Muscle of back (tissue), 11 donors: ENCODE measurements around the gene POLR2E. TPM values are rescaled to one million over a fixed set of nuclear protein-coding genes. Genes with fewer than 3 reads are reported as not detected.

ENCODE experiments used
- DNase-seq, 3 donors: peaks; one replicate each; pipeline versions ENCODE4 v3.0.0 to v3.0.0-alpha.2; 2013
- polyA plus RNA-seq, 10 donors: library from polyadenylated mRNA; unstranded; fragments of 120-200 nt; gene quantifications; one replicate each; pipeline ENCODE4 v1.2.1, GENCODE V29; 2013; ENCODE audit not compliant: insufficient read length in 10 of 10

Gene POLR2E
- polyA plus RNA-seq, 10 donors = 81.8 to 145 (median 110) TPM

- DNase-seq = no peak
These were observed 28.3 kb downstream of the POLR2E start, which contains the start of gene ARHGAP45 for GRCh38 chr19:1066748-1067340. TSS of gene ARHGAP45 (plus strand) at chr19:1067167. CDS start at chr19:1067406, 239 bp downstream.

DNA sequence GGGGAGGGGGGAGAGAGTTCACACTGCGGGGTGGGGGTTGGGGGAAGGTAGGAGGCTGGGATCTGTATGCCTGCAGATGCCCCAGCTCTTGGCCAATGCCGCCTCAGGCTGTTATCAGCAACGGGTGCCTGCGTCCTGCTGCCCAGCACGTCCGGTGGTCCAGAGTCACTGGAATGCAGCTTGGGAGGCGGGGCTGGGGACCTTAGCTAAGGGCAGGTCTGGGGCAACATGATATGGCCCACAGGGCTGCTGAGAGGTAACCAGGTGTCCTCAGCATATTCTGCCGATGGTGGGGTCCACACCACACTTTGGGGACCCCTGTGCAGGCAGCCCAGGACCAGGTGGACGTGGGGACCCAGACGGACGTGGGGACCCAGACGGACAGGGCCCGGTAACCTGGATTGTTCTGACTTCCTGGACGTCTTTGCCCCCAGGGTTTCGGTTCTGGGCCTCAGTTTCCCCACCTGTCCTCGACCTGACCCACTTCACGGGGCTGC is 28.9 kb downstream of the POLR2E start:
- no peak for DNase-seq

DNA sequence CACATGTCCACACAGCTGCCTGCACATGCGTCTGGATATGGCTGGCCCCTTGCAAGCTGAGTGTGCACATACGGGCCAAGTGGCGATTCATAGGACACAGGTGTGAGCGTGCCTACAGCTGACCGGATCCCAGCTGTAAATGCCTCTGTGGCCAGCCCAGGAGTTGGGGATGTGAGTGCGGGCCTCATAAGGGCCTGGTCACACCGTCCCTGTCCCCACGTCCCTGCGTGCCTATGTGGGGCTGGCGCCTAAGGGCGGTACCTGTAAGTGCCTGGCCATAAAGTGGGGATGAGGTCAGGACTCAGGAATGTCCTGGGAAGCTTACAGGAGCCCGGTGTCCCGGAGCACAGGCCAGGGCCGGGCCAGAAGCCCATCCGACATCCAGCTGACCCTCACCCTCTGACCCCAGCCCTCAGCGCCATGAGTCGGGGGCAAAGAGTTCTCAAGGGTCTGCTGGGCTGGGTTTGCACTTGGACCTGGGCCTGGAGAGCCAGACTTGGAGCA is 29.5 kb downstream of the POLR2E start:
- no peak for DNase-seq

DNA sequence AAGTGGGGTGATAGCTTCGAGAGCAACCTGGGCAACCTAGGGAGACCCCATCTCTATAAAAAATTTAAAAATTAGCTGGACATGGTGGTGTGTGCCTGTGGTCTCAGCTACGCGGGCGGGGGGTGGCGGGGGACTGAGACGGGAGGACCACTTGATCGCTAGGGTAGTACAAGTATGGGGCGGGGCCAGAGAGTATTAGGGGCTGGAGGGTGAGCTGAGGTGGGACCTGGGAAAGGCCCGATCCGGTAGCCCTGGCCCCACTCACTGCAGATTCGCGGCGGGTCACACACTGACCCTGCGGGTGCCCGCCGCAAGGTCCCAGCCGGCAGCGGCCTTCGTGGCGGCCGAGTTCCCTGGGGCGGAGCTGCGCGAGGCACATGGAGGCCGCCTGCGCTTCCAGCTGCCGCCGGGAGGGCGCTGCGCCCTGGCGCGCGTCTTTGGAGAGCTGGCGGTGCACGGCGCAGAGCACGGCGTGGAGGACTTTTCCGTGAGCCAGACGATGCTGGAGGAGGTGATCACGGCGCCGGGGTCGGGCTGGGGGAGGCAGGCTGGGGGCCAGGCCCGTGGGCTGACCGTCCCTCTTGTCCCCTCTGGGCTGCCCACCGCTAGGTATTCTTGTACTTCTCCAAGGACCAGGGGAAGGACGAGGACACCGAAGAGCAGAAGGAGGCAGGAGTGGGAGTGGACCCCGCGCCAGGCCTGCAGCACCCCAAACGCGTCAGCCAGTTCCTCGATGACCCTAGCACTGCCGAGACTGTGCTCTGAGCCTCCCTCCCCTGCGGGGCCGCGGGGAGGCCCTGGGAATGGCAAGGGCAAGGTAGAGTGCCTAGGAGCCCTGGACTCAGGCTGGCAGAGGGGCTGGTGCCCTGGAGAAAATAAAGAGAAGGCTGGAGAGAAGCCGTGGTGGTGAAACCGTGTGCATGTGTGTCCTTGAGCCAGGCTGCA is 30.2 kb downstream of the POLR2E start:
- peak in 2 of 3 donors; percentile 77 to 85 for DNase-seq

- DNase-seq = no peak
These were observed 31.1 kb downstream of the POLR2E start for GRCh38 chr19:1063909-1064660.

DNA sequence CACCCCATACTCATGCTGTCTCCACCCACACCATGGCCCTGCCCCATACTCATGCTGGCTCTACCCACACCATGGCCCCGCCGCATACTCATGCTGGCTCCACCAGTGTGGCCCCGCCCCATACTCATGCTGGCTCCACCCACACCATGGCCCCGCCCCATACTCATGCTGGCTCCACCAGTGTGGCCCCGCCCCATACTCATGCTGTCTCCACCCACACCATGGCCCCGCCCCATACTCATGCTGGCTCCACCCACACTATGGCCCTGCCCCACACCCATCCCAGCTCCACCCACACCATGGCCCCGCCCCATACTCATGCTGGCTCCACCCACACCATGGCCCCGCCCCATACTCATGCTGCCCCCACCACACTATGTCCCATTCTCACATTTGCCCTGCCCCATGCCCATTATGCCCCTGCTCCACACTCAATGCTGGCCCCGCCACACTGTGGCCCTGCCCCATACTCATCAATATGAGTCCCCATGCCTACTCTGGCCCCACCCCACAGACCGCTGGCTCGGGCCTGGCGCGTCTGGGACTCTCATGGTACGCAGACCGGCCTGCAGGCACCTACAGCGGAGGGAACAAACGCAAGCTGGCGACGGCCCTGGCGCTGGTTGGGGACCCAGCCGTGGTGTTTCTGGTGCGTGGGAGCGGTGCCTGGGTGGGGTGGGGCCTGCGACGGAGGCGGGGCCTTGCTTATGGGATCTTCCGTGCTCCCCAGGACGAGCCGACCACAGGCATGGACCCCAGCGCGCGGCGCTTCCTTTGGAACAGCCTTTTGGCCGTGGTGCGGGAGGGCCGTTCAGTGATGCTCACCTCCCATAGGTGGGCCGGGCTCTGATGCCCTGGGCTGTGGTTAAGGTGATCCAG is 31.9 kb downstream of the POLR2E start:
- no peak for DNase-seq

DNA sequence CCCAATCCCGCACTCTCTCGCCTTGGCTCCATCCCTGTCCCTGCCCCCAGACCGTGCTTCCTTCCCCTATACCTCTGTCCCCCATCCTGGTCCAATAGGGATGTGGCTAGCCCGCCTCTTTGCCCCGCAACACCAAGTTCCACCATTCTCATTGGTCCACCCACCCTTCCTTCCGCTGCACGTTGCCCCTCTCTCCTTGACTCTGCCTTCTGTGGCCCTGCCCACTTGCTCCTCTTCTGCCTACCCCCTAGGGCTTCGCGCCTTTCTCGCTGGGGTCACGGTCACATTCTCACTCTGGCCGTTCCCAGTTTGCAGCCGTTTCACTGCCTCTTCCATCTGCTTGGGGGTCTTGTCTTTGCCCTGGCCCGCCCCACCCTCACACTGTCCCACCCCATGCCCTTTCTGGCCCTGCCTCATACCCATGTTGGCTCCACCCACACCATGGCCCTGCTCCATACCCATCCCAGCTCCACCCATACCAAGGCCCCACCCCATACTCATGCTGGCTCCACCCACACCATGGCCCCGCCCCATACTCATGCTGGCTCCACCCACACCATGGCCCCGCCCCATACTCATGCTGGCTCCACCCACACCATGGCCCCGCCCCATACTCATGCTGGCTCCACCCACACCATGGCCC is 32.7 kb downstream of the POLR2E start:
- DNase-seq = no peak

DNA sequence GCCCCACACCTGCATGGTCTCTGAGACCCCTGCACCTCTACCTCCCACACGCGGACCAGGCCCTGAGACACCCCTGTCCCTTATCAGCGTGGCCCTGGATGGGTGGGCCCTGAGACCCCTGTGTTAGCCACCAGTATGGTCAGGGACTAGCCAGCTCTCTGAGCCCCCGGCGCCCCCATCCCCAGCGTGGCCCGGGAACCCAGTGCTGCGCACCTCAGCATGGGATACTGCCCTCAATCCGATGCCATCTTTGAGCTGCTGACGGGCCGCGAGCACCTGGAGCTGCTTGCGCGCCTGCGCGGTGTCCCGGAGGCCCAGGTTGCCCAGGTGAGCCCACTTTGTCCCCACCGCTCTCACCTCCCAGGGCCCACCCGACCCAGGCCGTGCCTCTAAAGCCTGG is 33.2 kb downstream of the POLR2E start:
- DNase-seq = no peak

DNA sequence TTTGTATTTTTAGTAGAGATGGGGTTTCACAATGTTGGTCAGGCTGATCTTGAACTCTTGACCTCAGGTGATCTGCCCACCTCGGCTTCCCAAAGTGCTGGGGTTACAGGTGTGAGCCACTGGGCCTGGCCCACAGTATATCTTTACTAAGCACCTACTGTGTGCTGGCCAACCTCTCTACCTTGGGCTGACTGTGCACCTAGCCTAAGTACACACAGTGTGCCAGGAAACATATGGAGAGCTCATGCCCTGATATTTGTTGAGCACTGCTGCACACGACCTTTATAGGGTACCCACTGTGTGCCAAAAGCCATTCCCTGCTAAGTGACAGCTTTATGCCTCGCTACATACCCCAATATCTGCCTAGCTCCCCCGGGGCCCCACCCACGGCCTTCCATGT is 34.5 kb downstream of the POLR2E start:
- no peak for DNase-seq

DNA sequence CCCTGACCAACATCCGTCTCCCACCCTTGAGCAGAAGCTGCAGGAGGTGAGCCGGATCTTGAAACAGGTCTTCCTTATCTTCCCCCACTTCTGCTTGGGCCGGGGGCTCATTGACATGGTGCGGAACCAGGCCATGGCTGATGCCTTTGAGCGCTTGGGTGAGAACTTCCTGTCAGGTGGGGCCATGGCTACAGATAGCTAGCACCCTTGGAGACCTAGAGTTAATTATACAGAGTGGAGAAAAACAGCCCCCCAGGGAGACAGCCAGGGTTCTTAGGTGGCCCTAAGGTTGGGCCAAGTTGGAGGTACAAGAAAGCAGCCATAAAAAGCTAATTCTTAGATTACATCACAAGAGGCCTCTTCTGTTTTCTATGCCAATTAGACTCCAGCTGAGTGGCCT is 37.1 kb downstream of the POLR2E start:
- no peak for DNase-seq

DNA sequence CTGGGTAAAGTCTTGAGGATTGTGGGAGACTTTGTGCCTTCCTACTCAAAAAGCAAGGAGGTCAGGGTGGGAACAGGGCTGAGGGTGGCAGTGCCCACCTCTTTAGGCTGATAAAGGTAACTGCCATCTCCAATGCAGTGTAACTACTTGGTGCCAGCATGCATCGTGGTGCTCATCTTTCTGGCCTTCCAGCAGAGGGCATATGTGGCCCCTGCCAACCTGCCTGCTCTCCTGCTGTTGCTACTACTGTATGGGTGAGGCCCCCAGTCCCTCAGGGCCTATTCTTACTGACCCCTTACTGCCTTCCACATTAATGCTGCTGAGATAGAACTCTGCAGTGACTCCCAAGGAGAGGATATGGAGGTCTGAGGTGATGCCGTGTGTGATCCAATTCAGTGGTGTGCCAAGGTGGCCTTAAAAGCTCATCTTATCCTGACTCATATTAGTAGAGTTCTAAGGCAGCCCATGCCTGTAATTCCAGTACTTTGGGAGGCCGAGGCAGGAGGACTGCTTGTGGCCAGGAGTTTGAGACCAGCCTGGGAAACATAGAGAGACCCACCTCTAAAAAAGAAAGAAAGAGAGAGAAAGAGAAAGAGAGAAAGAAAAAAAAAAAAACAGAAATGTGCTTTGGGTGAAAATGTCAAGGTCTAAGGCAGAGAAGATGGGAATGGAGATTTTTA is 37.9 kb downstream of the POLR2E start:
- peak in 1 of 3 donors; percentile 75 for DNase-seq

DNA sequence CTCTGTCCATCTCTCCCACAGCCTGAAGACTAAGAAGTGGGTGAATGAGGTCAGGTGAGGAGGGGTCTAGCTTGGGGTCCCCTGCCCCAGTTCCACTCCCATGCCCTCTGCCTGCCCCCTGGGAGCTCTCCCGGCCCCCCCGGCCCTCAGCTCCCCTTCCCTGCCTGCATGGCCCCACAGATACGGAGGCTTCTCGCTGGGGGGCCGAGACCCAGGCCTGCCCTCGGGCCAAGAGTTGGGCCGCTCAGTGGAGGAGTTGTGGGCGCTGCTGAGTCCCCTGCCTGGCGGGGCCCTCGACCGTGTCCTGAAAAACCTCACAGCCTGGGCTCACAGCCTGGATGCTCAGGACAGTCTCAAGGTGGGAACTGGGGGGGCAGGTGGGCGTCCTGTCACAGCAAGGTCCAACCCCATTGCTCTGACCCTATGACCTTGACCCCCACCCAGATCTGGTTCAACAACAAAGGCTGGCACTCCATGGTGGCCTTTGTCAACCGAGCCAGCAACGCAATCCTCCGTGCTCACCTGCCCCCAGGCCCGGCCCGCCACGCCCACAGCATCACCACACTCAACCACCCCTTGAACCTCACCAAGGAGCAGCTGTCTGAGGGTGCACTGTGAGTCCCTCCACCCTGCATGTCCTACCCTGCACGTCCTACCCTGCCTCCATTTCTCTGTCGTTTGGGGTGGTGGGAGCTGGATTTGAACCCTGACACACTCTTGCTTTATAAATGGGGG is 39.1 kb downstream of the POLR2E start:
- DNase-seq = no peak

GRCh38 chr19:1055028-1055425 is 40.1 kb downstream of the POLR2E start:
- DNase-seq = no peak

DNA sequence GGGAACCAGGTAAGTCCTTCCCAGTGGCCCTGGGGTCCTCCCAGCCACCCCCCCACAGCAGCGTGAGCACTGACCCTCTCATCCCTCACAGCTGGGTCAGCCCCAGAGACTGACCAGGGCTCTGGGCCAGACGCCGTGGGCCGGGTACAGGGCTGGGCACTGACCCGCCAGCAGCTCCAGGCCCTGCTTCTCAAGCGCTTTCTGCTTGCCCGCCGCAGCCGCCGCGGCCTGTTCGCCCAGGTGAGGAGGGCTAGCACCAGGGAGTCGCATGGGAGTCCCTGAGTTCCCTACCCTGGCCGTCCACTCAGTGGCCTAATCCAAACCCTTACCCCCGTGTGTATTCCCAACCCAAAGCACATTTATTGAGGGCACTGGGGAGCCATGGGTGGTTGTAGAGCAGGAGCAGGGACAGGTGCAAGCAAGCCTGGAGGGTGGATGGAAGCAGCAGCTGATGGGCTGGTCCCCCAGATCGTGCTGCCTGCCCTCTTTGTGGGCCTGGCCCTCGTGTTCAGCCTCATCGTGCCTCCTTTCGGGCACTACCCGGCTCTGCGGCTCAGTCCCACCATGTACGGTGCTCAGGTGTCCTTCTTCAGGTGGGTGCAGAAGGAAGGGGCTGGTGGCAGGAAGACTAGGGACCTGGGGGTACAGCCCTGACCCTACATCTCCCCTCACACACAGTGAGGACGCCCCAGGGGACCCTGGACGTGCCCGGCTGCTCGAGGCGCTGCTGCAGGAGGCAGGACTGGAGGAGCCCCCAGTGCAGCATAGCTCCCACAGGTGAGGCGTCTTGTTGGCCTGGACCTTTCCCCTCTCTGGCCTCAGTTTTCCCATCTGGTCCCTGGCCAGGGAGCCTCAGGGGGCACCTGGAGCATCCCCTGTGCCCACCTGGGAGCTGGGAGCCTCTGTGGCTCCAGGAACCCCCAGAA is 40.8 kb downstream of the POLR2E start:
- DNase-seq = no peak

- no peak for DNase-seq
These were observed 41.7 kb downstream of the POLR2E start for GRCh38 chr19:1053176-1054101.

- DNase-seq = no peak
These were observed 42.7 kb downstream of the POLR2E start for GRCh38 chr19:1052349-1052975.
